HepG2 (cell line): ENCODE results near the gene C16orf90. TPM values are rescaled to one million over a fixed set of nuclear protein-coding genes. Genes with fewer than 3 reads are reported as not detected.

Source experiments
- DPF2 ChIP-seq: sonication (generic); formaldehyde crosslinking; IDR thresholded peaks from 2 replicates; pipeline ENCODE4 v1.4.0; 2020; ENCODE audit warnings: mild to moderate bottlenecking, low read depth, missing genetic modification reagents, borderline replicate concordance
- HNRNPK ChIP-seq: fragments of 200-400 bp; formaldehyde crosslinking; IDR thresholded peaks from 2 replicates; pipeline ENCODE4 v1.6.1; 2018; ENCODE audit warnings: low read length, low read depth, moderate library complexity, mild to moderate bottlenecking; ENCODE audit not compliant: poor library complexity, severe bottlenecking
- HNRNPLL ChIP-seq: fragments of 200-400 bp; formaldehyde crosslinking; IDR thresholded peaks from 2 replicates; pipeline ENCODE4 v1.6.1; 2017; ENCODE audit warnings: mild to moderate bottlenecking, low read depth, low read length; ENCODE audit not compliant: poor library complexity, severe bottlenecking
- KMT2A ChIP-seq: sonication (generic); formaldehyde crosslinking; IDR thresholded peaks from 2 replicates; pipeline ENCODE4 v1.4.0; 2020; ENCODE audit warnings: missing genetic modification reagents
- MEIS2 ChIP-seq: sonication (generic); formaldehyde crosslinking; IDR thresholded peaks from 2 replicates; pipeline ENCODE4 v1.9.0; 2021; ENCODE audit warnings: mild to moderate bottlenecking, missing genetic modification reagents
- REPIN1 ChIP-seq: sonication (generic); formaldehyde crosslinking; IDR thresholded peaks from 2 replicates; pipeline ENCODE4 v1.8.0; 2022; ENCODE audit warnings: missing genetic modification reagents, low read depth, mild to moderate bottlenecking, borderline replicate concordance
- SRF ChIP-seq: IDR thresholded peaks from 2 replicates; pipeline ENCODE4 v1.6.1; 2011; ENCODE audit warnings: mild to moderate bottlenecking, low read depth, low read length, moderate library complexity
- THYN1 ChIP-seq: sonication (generic); formaldehyde crosslinking; IDR thresholded peaks from 2 replicates; pipeline ENCODE4 v1.8.1; 2023; ENCODE audit warnings: low read depth, mild to moderate bottlenecking, moderate library complexity, missing genetic modification reagents, borderline replicate concordance
- ZBTB7A ChIP-seq: sonication (generic); formaldehyde crosslinking; IDR thresholded peaks from 2 replicates; pipeline ENCODE4 v1.8.0; 2022; ENCODE audit warnings: mild to moderate bottlenecking, missing genetic modification reagents
- ZFP36L2 ChIP-seq: sonication (generic); formaldehyde crosslinking; IDR thresholded peaks from 2 replicates; pipeline ENCODE4 v1.4.0; 2020; ENCODE audit warnings: missing genetic modification reagents
- ZMAT3 ChIP-seq: sonication (generic); formaldehyde crosslinking; conservative IDR thresholded peaks from 2 replicates; pipeline ENCODE4 v1.7.0; 2021; ENCODE audit warnings: missing genetic modification reagents
- ZNF224 ChIP-seq: sonication (generic); formaldehyde crosslinking; IDR thresholded peaks from 2 replicates; pipeline ENCODE4 v1.5.0; 2020; ENCODE audit warnings: mild to moderate bottlenecking, missing genetic modification reagents
- ZNF33B ChIP-seq: sonication (generic); formaldehyde crosslinking; IDR thresholded peaks from 2 replicates; pipeline ENCODE4 v1.5.1; 2020; ENCODE audit warnings: mild to moderate bottlenecking, missing genetic modification reagents
- ZNF567 ChIP-seq: sonication (generic); formaldehyde crosslinking; IDR thresholded peaks from 2 replicates; pipeline ENCODE4 v1.8.1; 2023; ENCODE audit warnings: mild to moderate bottlenecking, missing genetic modification reagents, borderline replicate concordance
- ZNF598 ChIP-seq: sonication (generic); formaldehyde crosslinking; IDR thresholded peaks from 2 replicates; pipeline ENCODE4 v1.5.1; 2020; ENCODE audit warnings: mild to moderate bottlenecking, missing genetic modification reagents, borderline replicate concordance
- ZNF7 ChIP-seq: IDR thresholded peaks from 2 replicates; pipeline ENCODE4 v1.6.1; 2016; ENCODE audit warnings: missing biosample characterization, missing genetic modification reagents
- ZNF703 ChIP-seq: sonication (generic); formaldehyde crosslinking; IDR thresholded peaks from 2 replicates; pipeline ENCODE4 v1.5.1; 2020; ENCODE audit warnings: missing genetic modification reagents, mild to moderate bottlenecking, moderate library complexity, borderline replicate concordance
- ZNF746 ChIP-seq: sonication (generic); formaldehyde crosslinking; IDR thresholded peaks from 2 replicates; pipeline ENCODE4 v1.8.0; 2022; ENCODE audit warnings: mild to moderate bottlenecking, missing genetic modification reagents
- ZNF761 ChIP-seq: sonication (generic); formaldehyde crosslinking; conservative IDR thresholded peaks from 2 replicates; pipeline ENCODE4 v1.4.0; 2020; ENCODE audit warnings: mild to moderate bottlenecking, missing genetic modification reagents
- ZNF776 ChIP-seq: sonication (generic); formaldehyde crosslinking; IDR thresholded peaks from 2 replicates; pipeline ENCODE4 v1.4.0; 2020; ENCODE audit warnings: mild to moderate bottlenecking, missing genetic modification reagents
- polyA plus RNA-seq, 8 experiments: library from polyadenylated mRNA; depleted of rRNA in 3 of 8; stranded (reverse) in 7 of 8; unstranded in 1 of 8; fragments of >200 nt; fragmentation: Illumina TruSeq in 4 of 8; extraction: Trizol in 4 of 8; gene quantifications; 2 replicates each; pipeline versions ENCODE4 v1.2.1 to v1.2.3, GENCODE V29; 2011 to 2016; ENCODE audit warnings: low read depth in 4 of 8, missing spikeins in 1 of 8, mixed read lengths in 1 of 8; ENCODE audit not compliant: insufficient read depth in 1 of 8
- total RNA-seq, 5 experiments: library from RNA; depleted of rRNA; stranded (reverse); fragments of >200 nt; fragmentation: Illumina TruSeq; extraction: Trizol; gene quantifications; 2 replicates each; pipeline ENCODE4 v1.2.3, GENCODE V29; 2016; ENCODE audit warnings: low read depth in 1 of 5
- TF ChIP-seq, protein P1 (sequence below): sonication (generic); formaldehyde crosslinking; IDR thresholded peaks from 2 replicates; pipeline ENCODE4 v1.4.0; 2020; ENCODE audit warnings: missing genetic modification reagents
- TF ChIP-seq, protein P2 (sequence below): sonication (generic); formaldehyde crosslinking; IDR thresholded peaks from 2 replicates; pipeline ENCODE4 v1.4.0; 2020; ENCODE audit warnings: low read depth, missing genetic modification reagents

C16orf90 gene
- total and polyA plus RNA-seq, 2 of the 13 experiments (the other 11 are each of a cell fraction or from before 2014, with no cell fraction given), result not detected

DNA sequence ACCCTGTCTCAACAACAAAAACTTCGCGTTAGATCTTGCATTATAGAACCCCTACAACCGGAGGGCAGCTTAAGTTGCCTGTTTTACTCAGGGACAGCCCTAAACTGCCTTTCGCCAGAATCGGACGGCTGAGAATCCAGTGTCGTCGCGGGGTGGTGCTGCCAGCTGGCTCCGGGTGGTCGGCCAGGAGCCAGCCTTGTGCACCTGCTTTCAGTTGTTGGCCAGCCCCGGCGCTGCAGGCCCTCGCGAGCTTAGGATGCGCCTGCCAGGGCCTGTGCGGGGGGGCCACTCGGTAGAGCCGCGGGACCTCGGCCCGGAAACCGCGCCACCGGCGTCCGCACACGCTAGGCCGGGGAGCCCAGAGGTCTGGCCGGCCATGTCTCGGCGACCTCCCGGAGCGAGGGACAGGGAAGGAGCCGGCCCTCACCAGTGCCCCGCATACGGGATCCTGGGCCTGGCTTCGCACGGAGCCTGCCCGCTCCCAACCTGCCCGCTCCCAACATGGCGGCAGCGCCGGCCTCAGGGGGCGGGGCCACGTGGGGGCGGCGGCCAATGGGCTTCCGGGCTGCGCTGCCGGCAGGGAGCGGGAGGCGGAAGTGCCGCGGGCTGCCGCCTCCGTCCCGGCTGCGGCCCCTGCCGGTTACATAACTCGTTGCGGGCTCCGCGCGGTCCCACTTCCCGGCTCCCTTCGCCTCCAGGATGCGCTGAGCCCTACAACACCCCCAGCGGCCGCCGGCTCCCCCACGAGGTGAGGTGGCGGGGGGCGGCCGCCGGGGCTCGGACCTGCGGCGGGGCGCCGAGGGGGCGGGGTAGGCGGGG lies 37.6 kb downstream of the C16orf90 start (continued):
- peak; percentile 34 for TF ChIP-seq HNRNPLL
- TF ChIP-seq ZMAT3 (CRISPR knock-in tag), result 0 out of 2 replicates have a peak, but pooled peaks have one; percentile 54
- no peak for TF ChIP-seq SRF
- TF ChIP-seq ZNF746 (CRISPR knock-in tag), result no peak
- no peak for TF ChIP-seq ZNF7 (CRISPR knock-in tag)
- TF ChIP-seq DPF2 (CRISPR knock-in tag), result 0 out of 2 replicates have a peak, but pooled peaks have one; percentile 14
- TF ChIP-seq, protein P1, sequence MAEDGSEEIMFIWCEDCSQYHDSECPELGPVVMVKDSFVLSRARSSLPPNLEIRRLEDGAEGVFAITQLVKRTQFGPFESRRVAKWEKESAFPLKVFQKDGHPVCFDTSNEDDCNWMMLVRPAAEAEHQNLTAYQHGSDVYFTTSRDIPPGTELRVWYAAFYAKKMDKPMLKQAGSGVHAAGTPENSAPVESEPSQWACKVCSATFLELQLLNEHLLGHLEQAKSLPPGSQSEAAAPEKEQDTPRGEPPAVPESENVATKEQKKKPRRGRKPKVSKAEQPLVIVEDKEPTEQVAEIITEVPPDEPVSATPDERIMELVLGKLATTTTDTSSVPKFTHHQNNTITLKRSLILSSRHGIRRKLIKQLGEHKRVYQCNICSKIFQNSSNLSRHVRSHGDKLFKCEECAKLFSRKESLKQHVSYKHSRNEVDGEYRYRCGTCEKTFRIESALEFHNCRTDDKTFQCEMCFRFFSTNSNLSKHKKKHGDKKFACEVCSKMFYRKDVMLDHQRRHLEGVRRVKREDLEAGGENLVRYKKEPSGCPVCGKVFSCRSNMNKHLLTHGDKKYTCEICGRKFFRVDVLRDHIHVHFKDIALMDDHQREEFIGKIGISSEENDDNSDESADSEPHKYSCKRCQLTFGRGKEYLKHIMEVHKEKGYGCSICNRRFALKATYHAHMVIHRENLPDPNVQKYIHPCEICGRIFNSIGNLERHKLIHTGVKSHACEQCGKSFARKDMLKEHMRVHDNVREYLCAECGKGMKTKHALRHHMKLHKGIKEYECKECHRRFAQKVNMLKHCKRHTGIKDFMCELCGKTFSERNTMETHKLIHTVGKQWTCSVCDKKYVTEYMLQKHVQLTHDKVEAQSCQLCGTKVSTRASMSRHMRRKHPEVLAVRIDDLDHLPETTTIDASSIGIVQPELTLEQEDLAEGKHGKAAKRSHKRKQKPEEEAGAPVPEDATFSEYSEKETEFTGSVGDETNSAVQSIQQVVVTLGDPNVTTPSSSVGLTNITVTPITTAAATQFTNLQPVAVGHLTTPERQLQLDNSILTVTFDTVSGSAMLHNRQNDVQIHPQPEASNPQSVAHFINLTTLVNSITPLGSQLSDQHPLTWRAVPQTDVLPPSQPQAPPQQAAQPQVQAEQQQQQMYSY (CRISPR knock-in tag), result no peak; the same call in 1 of the 2 replicates
- peak; percentile 96 for TF ChIP-seq ZNF761 (CRISPR knock-in tag)
- no peak for TF ChIP-seq ZNF703 (CRISPR knock-in tag)
- TF ChIP-seq ZNF567 (CRISPR knock-in tag), result peak; percentile 79; the same call in 1 of the 2 replicates
- TF ChIP-seq REPIN1 (CRISPR knock-in tag), result peak; percentile 93; the same call in 1 of the 2 replicates
- peak; percentile 77 for TF ChIP-seq KMT2A (CRISPR knock-in tag)
- TF ChIP-seq, protein P2, sequence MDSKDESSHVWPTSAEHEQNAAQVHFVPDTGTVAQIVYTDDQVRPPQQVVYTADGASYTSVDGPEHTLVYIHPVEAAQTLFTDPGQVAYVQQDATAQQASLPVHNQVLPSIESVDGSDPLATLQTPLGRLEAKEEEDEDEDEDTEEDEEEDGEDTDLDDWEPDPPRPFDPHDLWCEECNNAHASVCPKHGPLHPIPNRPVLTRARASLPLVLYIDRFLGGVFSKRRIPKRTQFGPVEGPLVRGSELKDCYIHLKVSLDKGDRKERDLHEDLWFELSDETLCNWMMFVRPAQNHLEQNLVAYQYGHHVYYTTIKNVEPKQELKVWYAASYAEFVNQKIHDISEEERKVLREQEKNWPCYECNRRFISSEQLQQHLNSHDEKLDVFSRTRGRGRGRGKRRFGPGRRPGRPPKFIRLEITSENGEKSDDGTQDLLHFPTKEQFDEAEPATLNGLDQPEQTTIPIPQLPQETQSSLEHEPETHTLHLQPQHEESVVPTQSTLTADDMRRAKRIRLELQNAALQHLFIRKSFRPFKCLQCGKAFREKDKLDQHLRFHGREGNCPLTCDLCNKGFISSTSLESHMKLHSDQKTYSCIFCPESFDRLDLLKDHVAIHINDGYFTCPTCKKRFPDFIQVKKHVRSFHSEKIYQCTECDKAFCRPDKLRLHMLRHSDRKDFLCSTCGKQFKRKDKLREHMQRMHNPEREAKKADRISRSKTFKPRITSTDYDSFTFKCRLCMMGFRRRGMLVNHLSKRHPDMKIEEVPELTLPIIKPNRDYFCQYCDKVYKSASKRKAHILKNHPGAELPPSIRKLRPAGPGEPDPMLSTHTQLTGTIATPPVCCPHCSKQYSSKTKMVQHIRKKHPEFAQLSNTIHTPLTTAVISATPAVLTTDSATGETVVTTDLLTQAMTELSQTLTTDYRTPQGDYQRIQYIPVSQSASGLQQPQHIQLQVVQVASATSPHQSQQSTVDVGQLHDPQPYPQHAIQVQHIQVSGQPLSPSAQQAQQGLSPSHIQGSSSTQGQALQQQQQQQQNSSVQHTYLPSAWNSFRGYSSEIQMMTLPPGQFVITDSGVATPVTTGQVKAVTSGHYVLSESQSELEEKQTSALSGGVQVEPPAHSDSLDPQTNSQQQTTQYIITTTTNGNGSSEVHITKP (CRISPR knock-in tag), result no peak
- 0 out of 2 replicates have a peak, but pooled peaks have one; percentile 74 for TF ChIP-seq THYN1 (CRISPR knock-in tag)
- TF ChIP-seq ZNF776 (CRISPR knock-in tag), result no peak; the same call in none of the 2 replicates
- no peak for TF ChIP-seq ZNF224 (CRISPR knock-in tag)
- TF ChIP-seq MEIS2 (CRISPR knock-in tag), result peak; percentile 81; the same call in 1 of the 2 replicates
- TF ChIP-seq ZFP36L2, result peak; percentile 47; the same call in 1 of the 2 replicates
- TF ChIP-seq ZBTB7A (CRISPR knock-in tag), result no peak
- no peak for TF ChIP-seq HNRNPK
- no peak for TF ChIP-seq ZNF598 (CRISPR knock-in tag)
- peak; percentile 53 for TF ChIP-seq ZNF33B
